ENCODE data around the gene CCL19. TPM values are rescaled to one million over a fixed set of nuclear protein-coding genes. Genes with fewer than 3 reads are reported as not detected.
A peak's percentile ranks its signal among the peaks of the same experiment; 100 is the strongest.

CCL19 gene
- total RNA-seq, 2 donors from 2014 or later, result 5.4 to 8.0 TPM

DNA sequence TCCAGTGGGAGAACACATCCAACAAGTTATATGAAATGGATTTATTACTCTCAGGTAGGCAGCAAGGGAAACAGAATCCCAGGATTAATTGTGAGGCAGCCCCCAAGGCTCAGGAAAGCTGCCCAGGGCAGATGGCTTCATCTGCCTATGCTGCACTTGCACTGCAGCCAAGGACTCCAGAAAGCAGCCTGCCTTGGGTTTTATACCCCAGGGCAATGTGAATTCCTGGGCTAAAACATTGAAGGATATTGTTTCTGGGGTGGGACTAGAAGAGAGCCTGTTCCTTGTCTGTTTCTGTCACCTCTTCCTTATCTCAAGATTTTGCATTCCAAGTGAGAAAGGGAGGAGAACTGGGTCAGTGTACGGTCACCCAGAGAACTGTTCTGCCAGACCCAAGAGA is 19.8 kb downstream of the CCL19 start:
- no peaks in the 10 kb centered on the region for H3K36me3 ChIP-seq
- H3K4me3 ChIP-seq, result no peak overlapping the region
- no peak overlapping the region for H3K27ac ChIP-seq
- DNase-seq (ENCODE audit: low spot score), result no peak
- TF ChIP-seq, protein P1, sequence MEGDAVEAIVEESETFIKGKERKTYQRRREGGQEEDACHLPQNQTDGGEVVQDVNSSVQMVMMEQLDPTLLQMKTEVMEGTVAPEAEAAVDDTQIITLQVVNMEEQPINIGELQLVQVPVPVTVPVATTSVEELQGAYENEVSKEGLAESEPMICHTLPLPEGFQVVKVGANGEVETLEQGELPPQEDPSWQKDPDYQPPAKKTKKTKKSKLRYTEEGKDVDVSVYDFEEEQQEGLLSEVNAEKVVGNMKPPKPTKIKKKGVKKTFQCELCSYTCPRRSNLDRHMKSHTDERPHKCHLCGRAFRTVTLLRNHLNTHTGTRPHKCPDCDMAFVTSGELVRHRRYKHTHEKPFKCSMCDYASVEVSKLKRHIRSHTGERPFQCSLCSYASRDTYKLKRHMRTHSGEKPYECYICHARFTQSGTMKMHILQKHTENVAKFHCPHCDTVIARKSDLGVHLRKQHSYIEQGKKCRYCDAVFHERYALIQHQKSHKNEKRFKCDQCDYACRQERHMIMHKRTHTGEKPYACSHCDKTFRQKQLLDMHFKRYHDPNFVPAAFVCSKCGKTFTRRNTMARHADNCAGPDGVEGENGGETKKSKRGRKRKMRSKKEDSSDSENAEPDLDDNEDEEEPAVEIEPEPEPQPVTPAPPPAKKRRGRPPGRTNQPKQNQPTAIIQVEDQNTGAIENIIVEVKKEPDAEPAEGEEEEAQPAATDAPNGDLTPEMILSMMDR (IDR thresholded peaks at IDR 0.05), result no peak
- no peak for ATAC-seq (ENCODE audit: insufficient number of reproducible peaks, low FRiP score, low read depth)
- H3K4me1 ChIP-seq (ENCODE audit: control insufficient read depth in 1 of 2, low read depth in 2 of 2), result peaks cover 7 to 12% of the 10 kb centered on the region in 2 donors
- no peaks in the 10 kb centered on the region for H3K9me3 ChIP-seq
- no peaks in the 10 kb centered on the region for H3K27me3 ChIP-seq (replicated peaks; ENCODE audit: insufficient read depth)

DNA sequence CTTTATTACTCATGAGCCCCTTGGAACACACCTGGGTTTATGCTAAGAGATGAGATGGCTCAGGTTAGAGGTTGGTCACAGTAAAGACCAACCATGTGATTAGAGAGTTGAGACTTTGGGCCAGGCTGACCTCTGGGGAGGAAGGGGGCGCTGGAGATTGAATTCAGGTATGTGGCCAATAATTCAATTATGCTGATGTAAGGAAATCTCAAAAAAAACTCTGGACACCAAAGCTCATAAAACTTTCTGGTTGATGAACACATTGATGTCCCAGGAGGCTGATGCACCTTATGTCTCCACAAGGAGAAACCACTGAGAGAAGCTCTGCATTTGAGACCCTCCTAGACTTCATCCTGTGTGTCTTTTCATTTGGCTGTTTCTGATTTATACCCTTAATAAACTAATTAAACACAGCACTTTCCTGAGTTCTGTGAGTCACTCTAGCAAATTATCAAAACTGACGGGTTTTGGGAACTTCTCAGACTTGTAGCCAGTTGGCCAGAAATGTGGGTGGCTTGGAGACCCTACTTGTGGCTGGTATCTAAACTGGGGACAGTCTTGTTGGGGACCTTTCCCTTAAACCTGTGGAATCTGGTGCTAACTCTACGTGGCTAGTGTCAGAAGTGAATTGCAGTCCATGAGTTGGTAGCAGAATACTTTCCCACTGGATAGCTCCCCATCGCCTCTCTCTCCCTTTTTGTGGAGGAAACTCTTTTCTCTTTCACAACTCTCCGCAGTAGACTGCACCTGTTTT is 21.1 kb downstream of the CCL19 start:
- ATAC-seq (ENCODE audit: insufficient number of reproducible peaks, low FRiP score, low read depth), result no peak
- Histone ChIP-seq H3K4me3 (no peak overlapping the region), H3K9me3 (no peaks in the 10 kb centered on the region), H3K27ac (no peak overlapping the region), H3K4me1 (ENCODE audit: control insufficient read depth in 1 of 2, low read depth in 2 of 2) (peaks cover 7 to 14% of the 10 kb centered on the region in 2 donors), H3K36me3 (no peaks in the 10 kb centered on the region), H3K27me3 (replicated peaks; ENCODE audit: insufficient read depth) (no peaks in the 10 kb centered on the region)
- TF ChIP-seq, protein P1 (IDR thresholded peaks at IDR 0.05), result no peak
- DNase-seq (ENCODE audit: low spot score), result no peak

DNA sequence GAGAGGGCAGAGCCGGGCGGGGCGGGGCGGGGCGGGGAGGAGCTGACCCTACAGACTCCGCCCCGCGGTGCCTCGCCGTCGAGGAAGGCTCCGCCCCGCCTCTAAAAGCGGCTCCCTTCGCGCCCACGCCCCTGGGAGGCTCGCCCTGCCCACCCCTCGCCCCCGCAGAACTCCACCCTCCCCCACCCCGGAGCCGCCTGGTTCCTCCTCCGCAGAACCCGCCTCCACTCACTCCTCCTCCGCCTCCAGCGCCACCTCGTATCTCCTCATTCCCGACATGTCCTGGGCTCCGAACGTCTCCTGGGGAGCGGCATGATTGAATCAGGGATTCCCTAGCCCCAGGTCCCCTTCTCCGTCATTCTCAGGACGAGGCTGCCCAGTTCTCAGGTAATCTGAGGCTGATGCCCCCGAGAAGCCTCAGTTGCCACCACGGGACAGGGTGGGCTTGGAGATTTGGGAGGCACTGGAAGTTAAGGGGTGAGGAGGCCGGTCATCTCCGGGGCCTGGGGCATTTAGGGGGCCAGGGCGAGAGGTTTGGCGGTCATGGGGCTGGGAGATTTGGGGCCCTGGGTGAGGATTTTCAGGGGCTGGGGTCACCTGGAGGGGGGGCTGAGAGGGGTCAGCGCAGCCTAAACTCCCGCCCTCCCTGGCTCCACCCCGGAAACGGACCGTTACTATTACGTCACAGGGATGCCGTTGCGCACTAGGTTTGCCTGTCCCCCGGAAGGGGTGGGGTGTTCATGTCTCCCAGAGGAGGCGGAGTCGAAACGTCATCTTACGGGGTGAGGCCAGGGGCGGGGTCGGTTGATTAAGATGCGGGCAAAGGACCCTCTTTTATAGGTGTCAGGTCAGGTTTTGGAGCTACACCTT is 25.5 kb downstream of the CCL19 start:
- DNase-seq (ENCODE audit: low spot score) (peak; percentile 90), ATAC-seq (ENCODE audit: insufficient number of reproducible peaks, low FRiP score, low read depth) (peak; percentile 72)
- H3K9me3 ChIP-seq, result no peaks in the 10 kb centered on the region
- H3K27me3 ChIP-seq (replicated peaks; ENCODE audit: insufficient read depth), result no peaks in the 10 kb centered on the region
- H3K36me3 ChIP-seq, result peaks cover 16% of the 10 kb centered on the region
- TF ChIP-seq, protein P1 (IDR thresholded peaks at IDR 0.05), result no peak
- peak overlapping the region; percentile 100 for H3K4me3 ChIP-seq
- peak overlapping the region; percentile 100 for H3K27ac ChIP-seq
- peaks cover 7 to 31% of the 10 kb centered on the region in 2 donors for H3K4me1 ChIP-seq (ENCODE audit: control insufficient read depth in 1 of 2, low read depth in 2 of 2)

DNA sequence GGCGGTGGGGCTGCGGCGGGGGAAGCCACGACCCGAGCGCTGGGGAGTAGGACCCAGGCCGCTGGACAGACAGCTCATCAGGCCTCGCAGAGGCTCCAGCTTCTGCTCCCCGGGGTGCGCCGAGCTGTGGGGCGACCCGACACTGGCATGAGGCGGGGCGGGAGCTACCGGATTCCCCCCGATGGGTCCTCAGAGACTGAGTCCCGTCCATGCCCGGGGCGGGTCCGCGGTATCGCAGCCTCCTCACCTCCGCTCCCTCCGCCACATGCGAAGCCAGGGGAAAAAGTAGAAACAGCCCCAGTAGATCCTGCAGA is 26.1 kb downstream of the CCL19 start:
- Histone ChIP-seq H3K4me3 (peak overlapping the region; percentile 100), H3K27me3 (replicated peaks; ENCODE audit: insufficient read depth) (no peaks in the 10 kb centered on the region), H3K27ac (peak overlapping the region; percentile 86 to 100), H3K4me1 (ENCODE audit: control insufficient read depth in 1 of 2, low read depth in 2 of 2) (peaks cover 7 to 31% of the 10 kb centered on the region in 2 donors), H3K36me3 (peaks cover 21% of the 10 kb centered on the region), H3K9me3 (no peaks in the 10 kb centered on the region)
- TF ChIP-seq, protein P1 (IDR thresholded peaks at IDR 0.05), result no peak
- DNase-seq (ENCODE audit: low spot score), result no peak
- no peak for ATAC-seq (ENCODE audit: insufficient number of reproducible peaks, low FRiP score, low read depth)
